Measurements from ENCODE around the gene ANKHD1. TPM values are rescaled to one million over a fixed set of nuclear protein-coding genes. Genes with fewer than 3 reads are reported as not detected.
"Not testable (repeated sequence)": the region's sequence is repeated elsewhere in the genome, so short reads cannot be mapped to it uniquely, and the experiment has no call there.

ANKHD1 gene
- total and polyA plus RNA-seq, 9 of the 15 experiments (the other 6 are each of a cell fraction or from before 2014, with no cell fraction given), result 38.9 to 138 (median 78.7) TPM

GRCh38 chr5:140483055-140483454 lies 81.4 kb downstream of the ANKHD1 start (continued):
- TF ChIP-seq SRF (CRISPR knock-in tag; IDR thresholded peaks at IDR 0.05), result no peak
- no peak for TF ChIP-seq ZNF512 (tag; IDR thresholded peaks at IDR 0.05)
- no peak for TF ChIP-seq ZFP1 (CRISPR knock-in tag; IDR thresholded peaks at IDR 0.05)
- TF ChIP-seq ZNF79 (CRISPR knock-in tag; IDR thresholded peaks at IDR 0.05; ENCODE audit: low read depth), result no peak
- TF ChIP-seq ZNF274 (IDR thresholded peaks at IDR 0.05; ENCODE audit: borderline replicate concordance, low read depth, low read length), result no peak
- no peak for TF ChIP-seq ILK (tag; IDR thresholded peaks at IDR 0.05; ENCODE audit: borderline replicate concordance, low read depth)
- TF ChIP-seq GMEB1 (CRISPR knock-in tag; IDR thresholded peaks at IDR 0.05), result no peak
- no peak for TF ChIP-seq XRCC5 (IDR thresholded peaks at IDR 0.05; ENCODE audit: low read depth, low read length)
- TF ChIP-seq STAT6 (CRISPR knock-in tag; IDR thresholded peaks at IDR 0.05), result no peak

- POLR2A ChIA-PET, result interaction anchor here (0.6 to 1.0 kb wide), 2 partner anchors 12 to 177 kb away, joined by 4 read pairs; no protein-coding TSS in a partner anchor
- H3K27me3 ChIP-seq (ENCODE audit: control insufficient read depth in 2 of 2, insufficient read depth in 2 of 2, low read length in 2 of 2); H3K27ac ChIP-seq (ENCODE audit: extremely low read depth, low read depth, low read length); H4K20me1 ChIP-seq (replicated peaks; ENCODE audit: control insufficient read depth, insufficient read depth, low read length); H3K4me2 ChIP-seq (ENCODE audit: insufficient read depth, low read length); H2AFZ ChIP-seq (ENCODE audit: low read depth, low read length); CTCF ChIA-PET (ENCODE audit: low intra/inter-chr PET ratio); H3K79me2 ChIP-seq (ENCODE audit: control insufficient read depth, insufficient read depth, low read length); intact Hi-C loops (cut with micrococcal nuclease); H3K9ac ChIP-seq (ENCODE audit: insufficient read depth in 1 of 2, low read depth in 2 of 2, low read length in 2 of 2); DNase-seq (ENCODE audit: extremely low read depth in 1 of 4, low spot score in 3 of 4); H3K4me1 ChIP-seq (replicated peaks in 1 of 2; ENCODE audit: control insufficient read depth in 2 of 2, insufficient read depth in 2 of 2, low read length in 2 of 2); BruUV-seq (replicated peaks); in situ Hi-C loops (cut with MboI); FAIRE-seq; H3K9me1 ChIP-seq (ENCODE audit: control insufficient read depth, insufficient read depth, low read length); ATAC-seq; H3K4me3 ChIP-seq; H3K9me3 ChIP-seq (replicated peaks; ENCODE audit: control insufficient read depth, insufficient read depth, low read depth, low read length): not testable (repeated sequence)
- 88% methylated on average over 4 of the region's 4 CpGs for WGBS (ENCODE audit: insufficient coverage, low coverage, missing lambda C conversion rate)
- H3K36me3 ChIP-seq (ENCODE audit: control insufficient read depth, insufficient read depth, low read length), result peaks cover 78% of the 10 kb centered on the region
These were observed 86.5 kb downstream of the ANKHD1 start for GRCh38 chr5:140488141-140488540.
